NCI-H774 (cell line): ENCODE results near the gene SULT4A1.

Source experiments
- DNase-seq: peaks from one replicate; lab custom pipeline; 2025; lab: John Stamatoyannopoulos, UW

Gene SULT4A1

GRCh38 chr22:43802897-43803495, 59.3 kb downstream of the SULT4A1 start:
- no peak for DNase-seq

GRCh38 chr22:43800970-43801369, 61.3 kb downstream of the SULT4A1 start:
- no peak for DNase-seq

- DNase-seq, result no peak
Observed at GRCh38 chr22:43798492-43798891, 63.8 kb downstream of the SULT4A1 start.

- DNase-seq, result no peak
Observed at GRCh38 chr22:43796567-43796966, 65.7 kb downstream of the SULT4A1 start.

- DNase-seq, result no peak
Observed at GRCh38 chr22:43795320-43795719, 67.0 kb downstream of the SULT4A1 start.

- DNase-seq, result no peak
Observed at GRCh38 chr22:43792905-43793304, 69.4 kb downstream of the SULT4A1 start.

GRCh38 chr22:43789452-43789851, 72.9 kb downstream of the SULT4A1 start:
- no peak for DNase-seq

- DNase-seq, result no peak
Observed at GRCh38 chr22:43783777-43784176, 78.5 kb downstream of the SULT4A1 start.

GRCh38 chr22:43782448-43782847, 79.9 kb downstream of the SULT4A1 start:
- DNase-seq, result no peak

GRCh38 chr22:43777286-43777685, 85.0 kb downstream of the SULT4A1 start:
- no peak for DNase-seq

- DNase-seq, result no peak
Observed at GRCh38 chr22:43776081-43776670, 86.1 kb downstream of the SULT4A1 start.
